Skin of body (tissue), 2 donors: ENCODE results near the gene CFAP157. TPM values are rescaled to one million over a fixed set of nuclear protein-coding genes. Genes with fewer than 3 reads are reported as not detected.

Experiments used
- DNase-seq: peaks from one replicate; lab custom pipeline; 2025; lab: John Stamatoyannopoulos, UW
- total RNA-seq: library from RNA; depleted of rRNA; stranded (reverse); fragments of >200 nt; gene quantifications from one replicate; pipeline ENCODE4 v1.2.3, GENCODE V29; 2014

The CFAP157 gene
- total RNA-seq, 1 donor from 2014 or later, result 0.10 TPM

GRCh38 chr9:127715470-127716337, 8.9 kb downstream of the CFAP157 start, which contains the start of the genes PTRH1 and TTC16:
Gene PTRH1, minus strand, starts transcription at chr9:127715663. Its CDS starts 24 bp downstream, at chr9:127715639.
Gene TTC16, plus strand, starts transcription at chr9:127716079. Its CDS starts 67 bp downstream, at chr9:127716146.
- peak; percentile 92 for DNase-seq

GRCh38 chr9:127716412-127716811, 9.6 kb downstream of the CFAP157 start:
- no peak for DNase-seq

- no peak for DNase-seq
Observed at GRCh38 chr9:127717766-127718165, 11.0 kb downstream of the CFAP157 start.

- no peak for DNase-seq
Observed at GRCh38 chr9:127720031-127720864, 13.5 kb downstream of the CFAP157 start.

GRCh38 chr9:127720865-127721227, 14.1 kb downstream of the CFAP157 start:
- DNase-seq, result no peak

- DNase-seq, result no peak
Observed at GRCh38 chr9:127721391-127721821, 14.6 kb downstream of the CFAP157 start.

GRCh38 chr9:127722055-127722745, 15.4 kb downstream of the CFAP157 start:
- DNase-seq, result no peak

GRCh38 chr9:127723013-127723412, 16.2 kb downstream of the CFAP157 start:
- no peak for DNase-seq

- DNase-seq, result no peak
Observed at GRCh38 chr9:127723444-127723843, 16.7 kb downstream of the CFAP157 start.

- DNase-seq, result no peak
Observed at GRCh38 chr9:127724012-127724411, 17.2 kb downstream of the CFAP157 start.

- no peak for DNase-seq
Observed at GRCh38 chr9:127726871-127727270, 20.1 kb downstream of the CFAP157 start.

- DNase-seq, result no peak
Observed at GRCh38 chr9:127728808-127729207, 22.0 kb downstream of the CFAP157 start.

- DNase-seq, result no peak
Observed at GRCh38 chr9:127729522-127730256, 22.9 kb downstream of the CFAP157 start.

GRCh38 chr9:127730262-127730661, 23.5 kb downstream of the CFAP157 start:
- no peak for DNase-seq

- no peak for DNase-seq
Observed at GRCh38 chr9:127730799-127731410, 24.1 kb downstream of the CFAP157 start.

- no peak for DNase-seq
Observed at GRCh38 chr9:127731938-127732337, 25.1 kb downstream of the CFAP157 start.

- no peak for DNase-seq
Observed at GRCh38 chr9:127732444-127732843, 25.7 kb downstream of the CFAP157 start.

- no peak for DNase-seq
Observed at GRCh38 chr9:127733614-127734013, 26.8 kb downstream of the CFAP157 start.

GRCh38 chr9:127734247-127734746, 27.5 kb downstream of the CFAP157 start:
- DNase-seq, result no peak
